IPS DF 4.7 (cell line): ENCODE data around the gene BRD3.
"Not testable (repeated sequence)": the region's sequence is repeated elsewhere in the genome, so short reads cannot be mapped to it uniquely, and the experiment has no call there.

Experiments
- DNase-seq: peaks from one replicate; pipeline ENCODE4 v3.0.0-alpha.2; 2013; ENCODE audit warnings: low spot score; ENCODE audit errors: extremely low read depth

The BRD3 gene

GRCh38 chr9:134067904-134068743 lies at the start of gene BRD3:
TSS of gene BRD3 (minus strand) at chr9:134068026. CDS start at chr9:134053477, 14,549 bp downstream.
- no peak for DNase-seq

- no peak for DNase-seq
Measured at GRCh38 chr9:134112561-134112960, 44.7 kb upstream of the BRD3 start.

- no peak for DNase-seq
Measured at GRCh38 chr9:134111064-134111463, 43.2 kb upstream of the BRD3 start.

- DNase-seq = no peak
Measured at GRCh38 chr9:134103391-134103998, 35.7 kb upstream of the BRD3 start.

GRCh38 chr9:134101623-134102149 lies 33.9 kb upstream of the BRD3 start:
- no peak for DNase-seq

GRCh38 chr9:134101133-134101532 lies 33.3 kb upstream of the BRD3 start:
- not testable (repeated sequence) for DNase-seq

GRCh38 chr9:134100040-134100439 lies 32.2 kb upstream of the BRD3 start:
- DNase-seq = no peak

GRCh38 chr9:134099123-134099761 lies 31.4 kb upstream of the BRD3 start:
- DNase-seq = peak; percentile 44

- DNase-seq = no peak
Measured at GRCh38 chr9:134089972-134090371, 22.1 kb upstream of the BRD3 start.

- no peak for DNase-seq
Measured at GRCh38 chr9:134088063-134088725, 20.4 kb upstream of the BRD3 start.

- DNase-seq = no peak
Measured at GRCh38 chr9:134085674-134086073, 17.8 kb upstream of the BRD3 start.

- DNase-seq = no peak
Measured at GRCh38 chr9:134083451-134083850, 15.6 kb upstream of the BRD3 start.

GRCh38 chr9:134076644-134077043 lies 8.8 kb upstream of the BRD3 start:
- DNase-seq = no peak

- not testable (repeated sequence) for DNase-seq
Measured at GRCh38 chr9:134075689-134076088, 7.9 kb upstream of the BRD3 start.

GRCh38 chr9:134073500-134073899 lies 5.7 kb upstream of the BRD3 start:
- no peak for DNase-seq

GRCh38 chr9:134072683-134073082 lies 4.9 kb upstream of the BRD3 start:
- DNase-seq = not testable (repeated sequence)

GRCh38 chr9:134071149-134071548 lies 3.3 kb upstream of the BRD3 start:
- no peak for DNase-seq

GRCh38 chr9:134069480-134070399 lies 1.9 kb upstream of the BRD3 start:
- DNase-seq = no peak

GRCh38 chr9:134068744-134069479 lies 1.1 kb upstream of the BRD3 start:
- no peak for DNase-seq
